Astrocyte of the cerebellum (primary cell): ENCODE data around the gene ZNF423.

Experiments
- DNase-seq: peaks from one replicate; pipeline ENCODE4 v3.0.0-alpha.2; 2011; ENCODE audit warnings: low read depth
- H3K4me3 ChIP-seq: 2 replicates; pipeline ENCODE4 v1.5.1; 2011; ENCODE audit warnings: mild to moderate bottlenecking, low read depth, low read length, moderate library complexity
- CTCF ChIP-seq: IDR thresholded peaks from 2 replicates; pipeline ENCODE4 v1.5.1; 2012; ENCODE audit warnings: low read length, low read depth, moderate library complexity, mild to moderate bottlenecking; ENCODE audit errors: missing control alignments
- in situ Hi-C: cut with HindIII; loops from 2 replicates; pipeline ENCODE4 v1.10.0; 2017; ENCODE audit warnings: low sequenced_read_pairs

Gene ZNF423

GRCh38 chr16:49724774-49725173, 131.1 kb downstream of the ZNF423 start:
- no peak for TF ChIP-seq CTCF
- in situ Hi-C loops: no loop called here
- no peak overlapping the region for H3K4me3 ChIP-seq
- DNase-seq: no peak

GRCh38 chr16:49723310-49723709, 132.6 kb downstream of the ZNF423 start:
- H3K4me3 ChIP-seq: no peak overlapping the region
- TF ChIP-seq CTCF: no peak
- no peak for DNase-seq
- in situ Hi-C loops: no loop called here

GRCh38 chr16:49720225-49720624, 135.7 kb downstream of the ZNF423 start:
- DNase-seq: no peak
- TF ChIP-seq CTCF: no peak
- in situ Hi-C loops: no loop called here
- H3K4me3 ChIP-seq: no peak overlapping the region

GRCh38 chr16:49717689-49718088, 138.2 kb downstream of the ZNF423 start:
- no peak for TF ChIP-seq CTCF
- no peak overlapping the region for H3K4me3 ChIP-seq
- DNase-seq: no peak
- in situ Hi-C loops: no loop called here

GRCh38 chr16:49716339-49716934, 139.5 kb downstream of the ZNF423 start:
- DNase-seq: no peak
- in situ Hi-C loops: no loop called here
- H3K4me3 ChIP-seq: no peak overlapping the region
- no peak for TF ChIP-seq CTCF

GRCh38 chr16:49713770-49714169, 142.1 kb downstream of the ZNF423 start:
- no peak for TF ChIP-seq CTCF
- no peak for DNase-seq
- H3K4me3 ChIP-seq: no peak overlapping the region
- in situ Hi-C loops: no loop called here

GRCh38 chr16:49712542-49712941, 143.4 kb downstream of the ZNF423 start:
- in situ Hi-C loops: no loop called here
- no peak for TF ChIP-seq CTCF
- H3K4me3 ChIP-seq: no peak overlapping the region
- no peak for DNase-seq
